H1 (cell line): ENCODE results near the gene TACC2. TPM values are rescaled to one million over a fixed set of nuclear protein-coding genes. Genes with fewer than 3 reads are reported as not detected.

Source experiments
- CTCF ChIA-PET: fragments of 300-600 bp; sonication (Branson Sonifier 250); formaldehyde crosslinking; loops from one replicate; lab custom pipeline; 2021; ENCODE audit not compliant: partially characterized antibody; lab: Charles Lee
- POLR2A ChIA-PET: fragments of 300-600 bp; sonication (Branson Sonifier 250); formaldehyde crosslinking; loops from one replicate; lab custom pipeline; 2021; ENCODE audit warnings: inconsistent platforms; ENCODE audit not compliant: partially characterized antibody; lab: Charles Lee
- DNase-seq, 2 experiments: peaks; one replicate each; pipeline versions ENCODE4 v3.0.0 to v3.0.0-alpha.2; 2010 to 2022; ENCODE audit warnings: low spot score in 2 of 2, low read depth in 1 of 2, mixed read lengths in 1 of 2
- FAIRE-seq: peaks from 2 replicates; lab custom pipeline; 2011; peaks lifted over from hg19 to GRCh38; lab: Jason Lieb, UNC
- H2AFZ ChIP-seq: 2 replicates; pipeline ENCODE4 v1.8.1; 2012; ENCODE audit warnings: low read length, inconsistent platforms
- H2AK5ac ChIP-seq: 2 replicates; pipeline ENCODE4 v1.6.1; 2013; ENCODE audit warnings: low read depth, low read length
- H2BK120ac ChIP-seq: replicated peaks from 2 replicates; pipeline ENCODE3; 2013; ENCODE audit warnings: low read depth, low read length, inconsistent platforms
- H2BK12ac ChIP-seq: 2 replicates; pipeline ENCODE4 v1.6.1; 2013; ENCODE audit warnings: low read depth, low read length
- H2BK15ac ChIP-seq: 2 replicates; pipeline ENCODE4 v1.6.1; 2013; ENCODE audit warnings: low read length
- H2BK20ac ChIP-seq: 2 replicates; pipeline ENCODE4 v1.6.1; 2013; ENCODE audit warnings: low read length
- H2BK5ac ChIP-seq: 2 replicates; pipeline ENCODE4 v1.6.1; 2013; ENCODE audit warnings: low read depth, low read length
- H3K14ac ChIP-seq: 2 replicates; pipeline ENCODE4 v1.6.1; 2013; ENCODE audit warnings: inconsistent platforms; ENCODE audit not compliant: insufficient read length
- H3K18ac ChIP-seq: 2 replicates; pipeline ENCODE4 v1.6.1; 2013; ENCODE audit warnings: low read length; ENCODE audit errors: extremely low read depth
- H3K23ac ChIP-seq: 2 replicates; pipeline ENCODE4 v1.6.1; 2013; ENCODE audit warnings: inconsistent platforms; ENCODE audit not compliant: insufficient read length
- H3K23me2 ChIP-seq: 2 replicates; pipeline ENCODE4 v1.6.1; 2013; ENCODE audit warnings: low read depth, low read length
- H3K27ac ChIP-seq: 2 replicates; pipeline ENCODE4 v1.6.1; 2011; ENCODE audit warnings: low read depth, low read length, inconsistent platforms
- H3K27me3 ChIP-seq, 4 experiments: replicated peaks in 1 of 4; 1 replicate in 1 of 4; 2 replicates in 3 of 4; pipeline versions ENCODE4 v1.6.1 to v1.8.1; 2011 to 2013; ENCODE audit warnings: low read length in 3 of 4, mild to moderate bottlenecking in 3 of 4, inconsistent platforms in 2 of 4, mixed read lengths in 2 of 4, moderate library complexity in 1 of 4; ENCODE audit not compliant: control insufficient read depth in 3 of 4, insufficient read depth in 3 of 4; ENCODE audit errors: extremely low read depth in 1 of 4
- H3K36me3 ChIP-seq, 4 experiments: 2 replicates each; pipeline versions ENCODE4 v1.6.1 to v1.8.1; 2011 to 2013; ENCODE audit warnings: mild to moderate bottlenecking in 4 of 4, low read length in 3 of 4, moderate library complexity in 2 of 4, control low read depth in 1 of 4, inconsistent platforms in 1 of 4; ENCODE audit not compliant: insufficient read depth in 4 of 4, control insufficient read depth in 2 of 4
- H3K4ac ChIP-seq: replicated peaks from 2 replicates; pipeline ENCODE3; 2013; ENCODE audit warnings: low read length, low read depth, mixed read lengths, inconsistent platforms; ENCODE audit not compliant: insufficient read length
- H3K4me1 ChIP-seq, 4 experiments: replicated peaks in 1 of 4; 1 replicate in 1 of 4; 2 replicates in 3 of 4; pipeline versions ENCODE4 v1.6.1 to v1.8.1; 2011 to 2013; ENCODE audit warnings: low read length in 3 of 4, inconsistent platforms in 2 of 4, mixed read lengths in 1 of 4; ENCODE audit not compliant: insufficient read depth in 4 of 4, control insufficient read depth in 3 of 4
- H3K4me2 ChIP-seq, 2 experiments: 2 replicates each; pipeline versions ENCODE4 v1.6.1 to v1.8.1; 2011 to 2013; ENCODE audit warnings: low read depth in 2 of 2, low read length in 2 of 2, control low read depth in 1 of 2, inconsistent platforms in 1 of 2, mild to moderate bottlenecking in 1 of 2; ENCODE audit not compliant: insufficient read depth in 1 of 2
- H3K4me3 ChIP-seq, 4 experiments: fragments of 200-600, 300-600 bp in 1 of 4; sonication (generic), shearing (Covaris generic), sonication (Bioruptor Twin) in 1 of 4; 2 replicates each; pipeline versions ENCODE4 v1.5.1 to v1.8.1; 2011 to 2016; ENCODE audit warnings: low read length in 4 of 4, low read depth in 3 of 4, control low read depth in 2 of 4, inconsistent platforms in 2 of 4, mild to moderate bottlenecking in 2 of 4, mixed read lengths in 1 of 4, moderate library complexity in 1 of 4; ENCODE audit not compliant: insufficient read depth in 2 of 4; ENCODE audit errors: extremely low read depth in 1 of 4
- H3K56ac ChIP-seq: replicated peaks from 2 replicates; pipeline ENCODE3; 2013; ENCODE audit warnings: low read depth, mild to moderate bottlenecking, mixed read lengths, low read length, inconsistent platforms; ENCODE audit not compliant: insufficient read length
- H3K79me1 ChIP-seq: 2 replicates; pipeline ENCODE4 v1.6.1; 2013; ENCODE audit warnings: low read depth, low read length, control low read depth
- H3K79me2 ChIP-seq, 2 experiments: 2 replicates each; pipeline versions ENCODE4 v1.6.1 to v1.8.1; 2012 to 2013; ENCODE audit warnings: low read length in 2 of 2, mild to moderate bottlenecking in 2 of 2, inconsistent platforms in 1 of 2; ENCODE audit not compliant: insufficient read depth in 2 of 2, control insufficient read depth in 1 of 2
- H3K9ac ChIP-seq, 4 experiments: replicated peaks in 1 of 4; 1 replicate in 1 of 4; 2 replicates in 3 of 4; pipeline versions ENCODE4 v1.6.1 to v1.8.1; 2011 to 2013; ENCODE audit warnings: low read depth in 3 of 4, low read length in 3 of 4, control low read depth in 2 of 4, mild to moderate bottlenecking in 2 of 4, moderate library complexity in 2 of 4, inconsistent platforms in 1 of 4; ENCODE audit errors: extremely low read depth in 1 of 4
- H3K9me3 ChIP-seq, 2 experiments: 2 replicates each; pipeline versions ENCODE4 v1.6.1 to v1.8.1; 2012 to 2013; ENCODE audit warnings: mild to moderate bottlenecking in 2 of 2, moderate library complexity in 2 of 2, control low read depth in 1 of 2, inconsistent platforms in 1 of 2, low read depth in 1 of 2, low read length in 1 of 2, mixed read lengths in 1 of 2; ENCODE audit not compliant: insufficient read depth in 2 of 2
- H4K20me1 ChIP-seq, 2 experiments: replicated peaks in 1 of 2; 2 replicates each; pipeline versions ENCODE3 to v1.8.1; 2011 to 2013; ENCODE audit warnings: inconsistent platforms in 2 of 2, low read length in 2 of 2, mild to moderate bottlenecking in 1 of 2; ENCODE audit not compliant: insufficient read depth in 2 of 2, control insufficient read depth in 1 of 2
- H4K5ac ChIP-seq: 2 replicates; pipeline ENCODE4 v1.6.1; 2013; ENCODE audit warnings: low read length, low read depth, mixed read lengths, inconsistent platforms; ENCODE audit not compliant: insufficient read length
- H4K8ac ChIP-seq: 2 replicates; pipeline ENCODE4 v1.8.0; 2013; ENCODE audit warnings: mild to moderate bottlenecking, moderate library complexity, low read length, inconsistent platforms; ENCODE audit not compliant: insufficient read depth; ENCODE audit errors: extremely low read depth
- H4K91ac ChIP-seq: replicated peaks from 2 replicates; pipeline ENCODE3; 2013; ENCODE audit warnings: low read length, mixed read lengths, inconsistent platforms; ENCODE audit not compliant: insufficient read length
- RFX5 ChIP-seq: IDR thresholded peaks from 2 replicates; pipeline ENCODE4 v1.6.1; 2011; ENCODE audit warnings: low read depth, low read length, improper control_type of control experiment, borderline replicate concordance
- RNF2 ChIP-seq: fragments of 200-900, 300-1000 bp; sonication (generic); IDR thresholded peaks from 2 replicates; pipeline ENCODE4 v1.7.1; 2016; ENCODE audit warnings: borderline replicate concordance, low read depth, mild to moderate bottlenecking, antibody characterized with exemption, low read length; ENCODE audit not compliant: poor library complexity, severe bottlenecking; ENCODE audit errors: missing control alignments
- WGBS, 2 experiments: shearing (Covaris generic) in 1 of 2; methylation state at CpG; one replicate each; pipeline versions ENCODE4 v1.1.6 to v1.1.7; 2013 to 2015; ENCODE audit warnings: low lambda C conversion rate in 2 of 2, mixed read lengths in 2 of 2, inconsistent platforms in 1 of 2, low coverage in 1 of 2, missing lambda C conversion rate in 1 of 2; ENCODE audit not compliant: insufficient replicate concordance in 2 of 2, insufficient coverage in 1 of 2, insufficient read length in 1 of 2; ENCODE audit errors: extremely low coverage in 1 of 2, missing lambda C conversion rate in 1 of 2; 5-methylcytosine and 5-hydroxymethylcytosine counted together
- polyA plus RNA-seq, 7 experiments: library from polyadenylated mRNA; depleted of rRNA in 3 of 7; stranded (reverse) in 5 of 7; unstranded in 2 of 7; fragments of >200 nt in 5 of 7; fragments of 200-250 nt in 2 of 7; gene quantifications; 1 replicate in 5 of 7; 2 replicates in 1 of 7; 4 replicates in 1 of 7; pipeline versions ENCODE4 v1.2.1 to v1.2.3, GENCODE V29; 2011 to 2013; ENCODE audit warnings: missing spikeins in 2 of 7, mixed read lengths in 2 of 7
- total RNA-seq: library from RNA; stranded (reverse); fragmentation: NEBNext Ultra II Directional; extraction: Animal tissue kit (Norgen Biotek cat#: 25700); gene quantifications from 2 replicates; pipeline ENCODE4 v1.2.1, GENCODE V29; 2021

Gene TACC2
- total and polyA plus RNA-seq, 2 of the 8 experiments (the other 6 are each of a cell fraction or from before 2014, with no cell fraction given): 21.2 to 46.6 TPM

GRCh38 chr10:121998462-121998861, 9.5 kb downstream of the TACC2 start:
- Histone ChIP-seq H2BK12ac (no peak overlapping the region), H3K14ac (no peak overlapping the region), H3K4ac (no peak overlapping the region), H3K79me1 (no peaks in the 10 kb centered on the region), H2AK5ac (no peak overlapping the region), H4K5ac (no peak overlapping the region), H2AFZ (no peak overlapping the region), H3K56ac (no peak overlapping the region), H2BK20ac (no peak overlapping the region), H3K4me1 (peaks cover 1 to 8% (median 3%) of the 10 kb centered on the region in 4 experiments; a peak in 5 of 7 replicates), H3K79me2 (no peaks in the 10 kb centered on the region), H4K91ac (no peak overlapping the region), H3K4me2 (no peak overlapping the region), H3K36me3 (no peaks in the 10 kb centered on the region), H2BK15ac (no peak overlapping the region), H3K27me3 (no peaks in the 10 kb centered on the region), H4K20me1 (no peaks in the 10 kb centered on the region), H3K27ac (no peak overlapping the region), H2BK120ac (no peak overlapping the region), H3K9ac (no peak overlapping the region), H3K23me2 (no peaks in the 10 kb centered on the region), H3K23ac (no peak overlapping the region), H3K18ac (no peak overlapping the region), H4K8ac (no peak overlapping the region), H3K4me3 (no peak overlapping the region), H2BK5ac (no peak overlapping the region), H3K9me3 (peaks cover 0 to 2% of the 10 kb centered on the region in 2 experiments; a peak in 1 of 4 replicates)
- FAIRE-seq (no peak), DNase-seq (no peak)
- POLR2A ChIA-PET: interaction anchor here (1.4 to 1.6 kb wide), 2 partner anchors 24 to 30 kb away, joined by 3 to 4 read pairs; partner anchors contain the start of gene NSMCE4A
- CTCF ChIA-PET: interaction anchor here (1.7 kb wide), 1 partner anchor 25 kb away, joined by 5 read pairs; no protein-coding TSS in a partner anchor
- WGBS, 2 experiments: 85% methylated on average over 6 of the region's 6 CpGs; no CpG with 5 or more reads in 1 of the 2 experiments
- TF ChIP-seq RNF2 (no peak), RFX5 (no peak)
